Liver (tissue), 9 donors: Measurements from ENCODE around the gene ZMYND8. TPM values are rescaled to one million over a fixed set of nuclear protein-coding genes. Genes with fewer than 3 reads are reported as not detected.

Source experiments
- DNase-seq: peaks from one replicate; pipeline ENCODE4 v3.0.0-alpha.2; 2017; ENCODE audit warnings: low spot score
- H3K27ac ChIP-seq, 2 donors: one replicate each; pipeline ENCODE4 v1.7.0; 2013; ENCODE audit warnings: inconsistent platforms in 2 of 2, low read length in 2 of 2, control low read depth in 1 of 2, low read depth in 1 of 2, mild to moderate bottlenecking in 1 of 2
- H3K27me3 ChIP-seq, 4 donors: one replicate each; pipeline versions ENCODE4 v1.6.1 to v1.7.0; 2013; ENCODE audit warnings: low read length in 3 of 4, inconsistent platforms in 1 of 4, mild to moderate bottlenecking in 1 of 4, moderate library complexity in 1 of 4; ENCODE audit not compliant: control insufficient read depth in 4 of 4, insufficient read depth in 4 of 4
- H3K36me3 ChIP-seq, 4 donors: one replicate each; pipeline versions ENCODE4 v1.6.1 to v1.7.0; 2013; ENCODE audit warnings: low read length in 3 of 4, mild to moderate bottlenecking in 3 of 4, low read depth in 1 of 4, moderate library complexity in 1 of 4; ENCODE audit not compliant: control insufficient read depth in 4 of 4, insufficient read depth in 3 of 4
- H3K4me1 ChIP-seq, 4 donors: one replicate each; pipeline versions ENCODE4 v1.6.1 to v1.7.0; 2013; ENCODE audit warnings: low read length in 3 of 4, mild to moderate bottlenecking in 3 of 4, moderate library complexity in 1 of 4; ENCODE audit not compliant: control insufficient read depth in 4 of 4, insufficient read depth in 4 of 4
- H3K4me3 ChIP-seq, 3 donors: one replicate each; pipeline versions ENCODE4 v1.6.1 to v1.7.0; 2013; ENCODE audit warnings: low read length in 3 of 3, control low read depth in 1 of 3, low read depth in 1 of 3, mild to moderate bottlenecking in 1 of 3
- H3K9ac ChIP-seq, 2 donors: one replicate each; pipeline ENCODE4 v1.7.0; 2013; ENCODE audit warnings: low read length in 2 of 2, mild to moderate bottlenecking in 2 of 2, moderate library complexity in 2 of 2, control low read depth in 1 of 2, low read depth in 1 of 2
- H3K9me3 ChIP-seq, 4 donors: one replicate each; pipeline versions ENCODE4 v1.6.1 to v1.7.0; 2013; ENCODE audit warnings: low read length in 3 of 4; ENCODE audit not compliant: control insufficient read depth in 4 of 4
- EGR1 ChIP-seq, 2 donors: IDR thresholded peaks; 2 replicates each; pipeline ENCODE4 v1.6.1; 2016 to 2018; ENCODE audit warnings: antibody characterized with exemption in 2 of 2, low read depth in 2 of 2
- FOXA1 ChIP-seq: IDR thresholded peaks from 2 replicates; pipeline ENCODE4 v1.6.1; 2016; ENCODE audit warnings: antibody characterized with exemption
- FOXA2 ChIP-seq: IDR thresholded peaks from 2 replicates; pipeline ENCODE4 v1.6.1; 2016; ENCODE audit warnings: antibody characterized with exemption
- GABPA ChIP-seq, 2 donors: IDR thresholded peaks in 1 of 2; conservative IDR thresholded peaks in 1 of 2; 2 replicates each; pipeline ENCODE4 v1.6.1; 2016; ENCODE audit warnings: antibody characterized with exemption in 2 of 2, mild to moderate bottlenecking in 1 of 2, moderate library complexity in 1 of 2
- HNF4A ChIP-seq, 2 donors: conservative IDR thresholded peaks; 2 replicates each; pipeline ENCODE4 v1.6.1; 2016; ENCODE audit warnings: antibody characterized with exemption in 2 of 2, mild to moderate bottlenecking in 2 of 2
- HNF4G ChIP-seq: IDR thresholded peaks from 2 replicates; pipeline ENCODE4 v1.6.1; 2016; ENCODE audit warnings: antibody characterized with exemption
- JUND ChIP-seq, 2 donors: IDR thresholded peaks; 2 replicates each; pipeline ENCODE4 v1.6.1; 2016; ENCODE audit warnings: antibody characterized with exemption in 2 of 2
- NR2F2 ChIP-seq: IDR thresholded peaks from 2 replicates; pipeline ENCODE4 v1.6.1; 2016; ENCODE audit warnings: antibody characterized with exemption
- RAD21 ChIP-seq, 2 donors: IDR thresholded peaks; 2 replicates each; pipeline ENCODE4 v1.6.1; 2016; ENCODE audit warnings: antibody characterized with exemption in 2 of 2, mild to moderate bottlenecking in 2 of 2
- RXRA ChIP-seq, 2 donors: IDR thresholded peaks; 2 replicates each; pipeline ENCODE4 v1.6.1; 2017 to 2018; ENCODE audit warnings: antibody characterized with exemption in 2 of 2, mild to moderate bottlenecking in 1 of 2
- TAF1 ChIP-seq: conservative IDR thresholded peaks from 2 replicates; pipeline ENCODE4 v1.6.1; 2016; ENCODE audit warnings: antibody characterized with exemption, mild to moderate bottlenecking
- YY1 ChIP-seq: IDR thresholded peaks from 2 replicates; pipeline ENCODE4 v1.6.1; 2016; ENCODE audit warnings: antibody characterized with exemption, mild to moderate bottlenecking
- ZBTB33 ChIP-seq: IDR thresholded peaks from 2 replicates; pipeline ENCODE4 v1.6.1; 2016; ENCODE audit warnings: antibody characterized with exemption
- WGBS: extraction: QIAGEN DNeasy Blood & Tissue Kit; methylation state at CpG from one replicate; pipeline ENCODE4 v1.1.7; 2013; 5-methylcytosine and 5-hydroxymethylcytosine counted together
- polyA plus RNA-seq, 2 donors: library from polyadenylated mRNA; stranded (reverse) in 1 of 2; unstranded in 1 of 2; fragments of 200-250 nt in 1 of 2; fragments of >200 nt in 1 of 2; fragmentation: Nextera tagmentation in 1 of 2; extraction: Ambion mirVana in 1 of 2; gene quantifications; one replicate each; pipeline versions ENCODE4 v1.2.1 to v1.2.3, GENCODE V29; 2013 to 2015
- total RNA-seq, 2 donors: library from RNA; depleted of rRNA; stranded (reverse); fragments of >200 nt; gene quantifications; one replicate each; pipeline ENCODE4 v1.2.3, GENCODE V29; 2014
- TF ChIP-seq, protein P1 (sequence below): IDR thresholded peaks from 2 replicates; pipeline ENCODE4 v1.6.1; 2016; ENCODE audit warnings: antibody characterized with exemption
- TF ChIP-seq, protein P2 (sequence below): IDR thresholded peaks from 2 replicates; pipeline ENCODE4 v1.6.1; 2016; ENCODE audit warnings: antibody characterized with exemption, mild to moderate bottlenecking
- TF ChIP-seq, protein P3 (sequence below): fragments of 150-350 bp; IDR thresholded peaks from 2 replicates; pipeline ENCODE4 v1.5.1; 2017; ENCODE audit warnings: improper control_type of control experiment, low read depth, low read length; ENCODE audit not compliant: missing input control
- donor health status: healthy.
- donor health status: healthy.
- donor health status: healthy.
- donor health status: healthy.
- donor health status: healthy.

Gene ZMYND8
- total and polyA plus RNA-seq, 4 donors, result 3.3 to 23.5 (median 6.8) TPM

DNA sequence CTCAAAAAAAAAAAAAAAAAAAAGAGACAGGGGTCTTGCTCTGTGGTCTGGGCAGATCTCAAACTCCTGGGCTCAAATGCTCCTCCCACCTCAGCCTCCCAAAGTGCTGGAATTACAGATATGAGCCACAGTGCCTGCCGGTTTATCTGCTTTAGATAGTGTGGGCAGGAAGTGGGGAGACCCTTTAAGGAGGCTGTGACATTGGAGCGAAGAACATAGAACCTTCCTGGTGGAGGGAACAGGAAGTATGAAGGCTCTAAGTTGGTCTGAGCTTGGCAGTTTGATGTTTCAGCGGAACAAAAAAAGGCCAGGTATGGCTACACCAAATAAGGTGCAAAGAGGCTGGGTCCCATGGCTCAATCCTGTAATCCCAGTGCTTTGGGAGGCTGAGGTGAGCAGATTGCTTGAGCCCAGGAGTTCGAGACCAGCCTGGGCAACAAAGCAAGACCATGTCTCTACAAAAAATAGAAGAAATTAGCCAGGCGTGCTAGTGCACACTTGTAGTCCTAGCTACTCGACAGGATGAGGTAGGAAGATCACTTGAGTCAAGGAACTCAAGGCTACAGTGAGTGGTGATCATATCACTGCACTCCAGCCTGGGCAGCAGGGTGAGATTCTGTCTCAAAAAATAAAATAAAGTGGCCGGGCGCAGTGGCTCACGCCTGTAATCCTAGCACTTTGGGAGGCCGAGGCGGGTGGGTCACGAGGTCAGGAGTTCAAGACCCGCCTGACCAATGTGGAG, 8.7 kb upstream of the ZMYND8 start:
- Histone ChIP-seq H3K9ac (no peak overlapping the region), H3K9me3 (no peaks in the 10 kb centered on the region), H3K4me3 (no peak overlapping the region), H3K27me3 (no peaks in the 10 kb centered on the region), H3K4me1 (peaks cover 7 to 13% (median 10%) of the 10 kb centered on the region in 4 donors), H3K36me3 (no peaks in the 10 kb centered on the region), H3K27ac (no peak overlapping the region)
- no peak for TF ChIP-seq EGR1 (IDR thresholded peaks at IDR 0.05; ENCODE audit: low read depth in 2 of 2)
- TF ChIP-seq RAD21 (IDR thresholded peaks at IDR 0.05), result no peak
- no peak for TF ChIP-seq RXRA (IDR thresholded peaks at IDR 0.05)
- no peak for TF ChIP-seq FOXA1
- TF ChIP-seq HNF4G, result no peak
- TF ChIP-seq, protein P1, sequence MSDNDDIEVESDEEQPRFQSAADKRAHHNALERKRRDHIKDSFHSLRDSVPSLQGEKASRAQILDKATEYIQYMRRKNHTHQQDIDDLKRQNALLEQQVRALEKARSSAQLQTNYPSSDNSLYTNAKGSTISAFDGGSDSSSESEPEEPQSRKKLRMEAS, result no peak
- TF ChIP-seq JUND (IDR thresholded peaks at IDR 0.05), result no peak
- no peak for TF ChIP-seq ZBTB33
- TF ChIP-seq, protein P2, sequence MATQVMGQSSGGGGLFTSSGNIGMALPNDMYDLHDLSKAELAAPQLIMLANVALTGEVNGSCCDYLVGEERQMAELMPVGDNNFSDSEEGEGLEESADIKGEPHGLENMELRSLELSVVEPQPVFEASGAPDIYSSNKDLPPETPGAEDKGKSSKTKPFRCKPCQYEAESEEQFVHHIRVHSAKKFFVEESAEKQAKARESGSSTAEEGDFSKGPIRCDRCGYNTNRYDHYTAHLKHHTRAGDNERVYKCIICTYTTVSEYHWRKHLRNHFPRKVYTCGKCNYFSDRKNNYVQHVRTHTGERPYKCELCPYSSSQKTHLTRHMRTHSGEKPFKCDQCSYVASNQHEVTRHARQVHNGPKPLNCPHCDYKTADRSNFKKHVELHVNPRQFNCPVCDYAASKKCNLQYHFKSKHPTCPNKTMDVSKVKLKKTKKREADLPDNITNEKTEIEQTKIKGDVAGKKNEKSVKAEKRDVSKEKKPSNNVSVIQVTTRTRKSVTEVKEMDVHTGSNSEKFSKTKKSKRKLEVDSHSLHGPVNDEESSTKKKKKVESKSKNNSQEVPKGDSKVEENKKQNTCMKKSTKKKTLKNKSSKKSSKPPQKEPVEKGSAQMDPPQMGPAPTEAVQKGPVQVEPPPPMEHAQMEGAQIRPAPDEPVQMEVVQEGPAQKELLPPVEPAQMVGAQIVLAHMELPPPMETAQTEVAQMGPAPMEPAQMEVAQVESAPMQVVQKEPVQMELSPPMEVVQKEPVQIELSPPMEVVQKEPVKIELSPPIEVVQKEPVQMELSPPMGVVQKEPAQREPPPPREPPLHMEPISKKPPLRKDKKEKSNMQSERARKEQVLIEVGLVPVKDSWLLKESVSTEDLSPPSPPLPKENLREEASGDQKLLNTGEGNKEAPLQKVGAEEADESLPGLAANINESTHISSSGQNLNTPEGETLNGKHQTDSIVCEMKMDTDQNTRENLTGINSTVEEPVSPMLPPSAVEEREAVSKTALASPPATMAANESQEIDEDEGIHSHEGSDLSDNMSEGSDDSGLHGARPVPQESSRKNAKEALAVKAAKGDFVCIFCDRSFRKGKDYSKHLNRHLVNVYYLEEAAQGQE, result no peak
- TF ChIP-seq FOXA2, result no peak
- TF ChIP-seq HNF4A (conservative IDR thresholded peaks at IDR 0.05), result no peak
- TF ChIP-seq, protein P3, sequence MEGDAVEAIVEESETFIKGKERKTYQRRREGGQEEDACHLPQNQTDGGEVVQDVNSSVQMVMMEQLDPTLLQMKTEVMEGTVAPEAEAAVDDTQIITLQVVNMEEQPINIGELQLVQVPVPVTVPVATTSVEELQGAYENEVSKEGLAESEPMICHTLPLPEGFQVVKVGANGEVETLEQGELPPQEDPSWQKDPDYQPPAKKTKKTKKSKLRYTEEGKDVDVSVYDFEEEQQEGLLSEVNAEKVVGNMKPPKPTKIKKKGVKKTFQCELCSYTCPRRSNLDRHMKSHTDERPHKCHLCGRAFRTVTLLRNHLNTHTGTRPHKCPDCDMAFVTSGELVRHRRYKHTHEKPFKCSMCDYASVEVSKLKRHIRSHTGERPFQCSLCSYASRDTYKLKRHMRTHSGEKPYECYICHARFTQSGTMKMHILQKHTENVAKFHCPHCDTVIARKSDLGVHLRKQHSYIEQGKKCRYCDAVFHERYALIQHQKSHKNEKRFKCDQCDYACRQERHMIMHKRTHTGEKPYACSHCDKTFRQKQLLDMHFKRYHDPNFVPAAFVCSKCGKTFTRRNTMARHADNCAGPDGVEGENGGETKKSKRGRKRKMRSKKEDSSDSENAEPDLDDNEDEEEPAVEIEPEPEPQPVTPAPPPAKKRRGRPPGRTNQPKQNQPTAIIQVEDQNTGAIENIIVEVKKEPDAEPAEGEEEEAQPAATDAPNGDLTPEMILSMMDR, result no peak
- TF ChIP-seq TAF1, result no peak
- no peak for TF ChIP-seq GABPA (IDR thresholded peaks at IDR 0.05 in 1 of 2, conservative IDR thresholded peaks at IDR 0.05 in 1 of 2)
- no peak for TF ChIP-seq YY1
- no peak for TF ChIP-seq NR2F2
- WGBS, result 92% methylated on average over 13 of the region's 13 CpGs
- DNase-seq, result no peak
